GM12891 (cell line): ENCODE data around the gene DMD.
"Not testable (repeated sequence)": the region's sequence is repeated elsewhere in the genome, so short reads cannot be mapped to it uniquely, and the experiment has no call there.

ENCODE experiments used
- DNase-seq: peaks from one replicate; pipeline ENCODE4 v3.0.0; 2011; ENCODE audit warnings: low spot score; ENCODE audit not compliant: insufficient read length
- FAIRE-seq: peaks from 2 replicates; lab custom pipeline; 2011; peaks lifted over from hg19 to GRCh38; lab: Jason Lieb, UNC
- PAX5 ChIP-seq: IDR thresholded peaks from 2 replicates; pipeline ENCODE4 v1.6.1; 2011; ENCODE audit warnings: low read length, moderate library complexity, mild to moderate bottlenecking; ENCODE audit not compliant: insufficient read depth, severe bottlenecking
- POLR2A ChIP-seq: IDR thresholded peaks from 2 replicates; pipeline ENCODE4 v1.6.1; 2011; ENCODE audit warnings: low read depth, low read length, control low read depth
- POLR2AphosphoS5 ChIP-seq: IDR thresholded peaks from 2 replicates; pipeline ENCODE4 v1.6.1; 2011; ENCODE audit warnings: low read depth, low read length, control low read depth
- POU2F2 ChIP-seq: IDR thresholded peaks from 2 replicates; pipeline ENCODE4 v1.6.1; 2011; ENCODE audit warnings: low read depth, mild to moderate bottlenecking, control low read depth, low read length, moderate library complexity
- SPI1 ChIP-seq: IDR thresholded peaks from 2 replicates; pipeline ENCODE4 v1.6.1; 2011; ENCODE audit warnings: low read depth, low read length, control low read depth
- TAF1 ChIP-seq: IDR thresholded peaks from 2 replicates; pipeline ENCODE4 v1.6.1; 2011; ENCODE audit warnings: low read depth, low read length, control low read depth

DMD gene

GRCh38 chrX:31932769-31933168 is 1278.6 kb downstream of the DMD start:
- no peak for TF ChIP-seq POLR2AphosphoS5
- TF ChIP-seq SPI1, result no peak
- TF ChIP-seq POU2F2, result no peak
- TF ChIP-seq TAF1, result no peak
- TF ChIP-seq POLR2A, result no peak
- TF ChIP-seq PAX5, result no peak
- DNase-seq, result no peak
- no peak for FAIRE-seq

DNA sequence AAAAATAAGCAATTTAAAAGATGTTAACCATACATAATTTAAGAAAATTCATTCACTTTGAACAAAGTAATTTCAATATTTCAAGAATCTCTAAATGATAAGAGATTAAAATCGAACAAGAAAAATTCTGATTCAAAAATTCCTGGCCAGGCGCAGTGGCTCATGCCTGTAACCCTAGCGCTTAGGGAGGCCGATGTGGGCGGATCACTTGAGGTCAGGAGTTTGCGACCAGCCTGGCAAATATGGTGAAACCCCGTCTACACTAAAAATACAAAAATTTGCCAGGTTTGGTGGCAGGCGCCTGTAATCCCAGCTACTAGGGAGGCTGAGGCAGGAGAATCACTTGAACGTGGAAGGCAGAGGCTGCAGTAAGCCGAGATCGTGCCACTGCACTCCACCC is 1279.0 kb downstream of the DMD start:
- FAIRE-seq, DNase-seq: not testable (repeated sequence)

- DNase-seq, result no peak
- TF ChIP-seq SPI1, result no peak
- no peak for TF ChIP-seq POLR2AphosphoS5
- no peak for TF ChIP-seq TAF1
- no peak for TF ChIP-seq PAX5
- TF ChIP-seq POU2F2, result no peak
- no peak for FAIRE-seq
Observed at GRCh38 chrX:31931225-31931624, 1280.1 kb downstream of the DMD start.

- FAIRE-seq, result no peak
- no peak for TF ChIP-seq PAX5
- no peak for TF ChIP-seq POU2F2
- no peak for TF ChIP-seq TAF1
- TF ChIP-seq POLR2A, result no peak
- no peak for TF ChIP-seq POLR2AphosphoS5
- TF ChIP-seq SPI1, result no peak
- DNase-seq, result no peak
Observed at GRCh38 chrX:31929366-31929765, 1282.0 kb downstream of the DMD start.

GRCh38 chrX:31921236-31921635 is 1290.1 kb downstream of the DMD start:
- DNase-seq (no peak), FAIRE-seq (no peak)
- TF ChIP-seq PAX5, result no peak
- TF ChIP-seq POLR2AphosphoS5, result no peak
- no peak for TF ChIP-seq TAF1
- TF ChIP-seq POLR2A, result no peak
- no peak for TF ChIP-seq POU2F2
- TF ChIP-seq SPI1, result no peak

- FAIRE-seq, result no peak
- no peak for DNase-seq
Observed at GRCh38 chrX:31909850-31910572, 1301.3 kb downstream of the DMD start.

GRCh38 chrX:31894152-31894551 is 1317.2 kb downstream of the DMD start:
- TF ChIP-seq POU2F2 (no peak), POLR2AphosphoS5 (no peak), PAX5 (no peak), TAF1 (no peak), SPI1 (no peak), POLR2A (no peak)
- DNase-seq (no peak), FAIRE-seq (no peak)

More at GRCh38 chrX:31909850-31910572, 1301.3 kb downstream of the DMD start:
- TF ChIP-seq SPI1, result no peak
- TF ChIP-seq POU2F2, result no peak
- no peak for TF ChIP-seq PAX5
- no peak for TF ChIP-seq POLR2AphosphoS5
- no peak for TF ChIP-seq POLR2A
- no peak for TF ChIP-seq TAF1

DNA sequence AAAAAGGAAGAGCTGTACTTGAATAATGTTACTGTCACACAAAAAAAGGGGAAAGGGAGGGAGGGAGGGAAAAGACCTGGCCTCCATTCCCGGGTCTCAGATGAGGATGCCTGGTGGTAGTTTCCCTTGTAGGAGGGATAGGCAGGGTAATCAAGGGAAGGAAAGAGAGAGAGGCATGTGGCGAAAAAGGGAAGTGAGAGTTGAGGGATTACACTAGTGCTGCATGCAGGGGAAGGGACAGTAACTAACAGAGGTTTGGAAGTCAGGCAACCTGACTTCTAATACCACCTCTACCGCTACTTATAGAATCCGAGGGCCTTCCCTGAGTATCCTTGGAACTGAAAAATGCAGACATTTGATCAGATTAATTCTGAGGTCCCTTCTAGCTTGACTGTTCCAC is 1317.8 kb downstream of the DMD start:
- no peak for FAIRE-seq
- no peak for DNase-seq
- no peak for TF ChIP-seq POLR2A
- peak; percentile 77 for TF ChIP-seq SPI1

GRCh38 chrX:31889088-31889487 is 1322.3 kb downstream of the DMD start:
- TF ChIP-seq POLR2AphosphoS5 (no peak), POU2F2 (no peak), POLR2A (no peak), PAX5 (no peak), TAF1 (no peak), SPI1 (no peak)
- DNase-seq (no peak), FAIRE-seq (no peak)

DNA sequence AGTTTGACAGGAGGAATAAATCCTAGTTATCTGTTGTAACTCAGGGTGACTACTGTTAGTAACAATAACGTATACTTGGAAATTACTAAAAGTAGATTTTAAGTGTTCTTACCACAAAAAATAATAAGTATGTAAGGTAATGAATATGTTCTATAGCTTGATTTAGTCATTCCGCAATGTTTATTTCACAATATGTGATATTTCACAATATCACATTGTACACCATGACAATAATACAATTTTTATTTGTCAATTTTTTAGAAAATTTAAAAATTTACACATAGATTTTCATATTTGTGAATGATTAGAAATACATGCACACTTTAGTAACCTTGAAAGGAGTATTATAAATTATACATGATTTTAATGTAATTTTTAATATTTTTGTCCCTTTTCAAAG is 1326.8 kb downstream of the DMD start:
- TF ChIP-seq SPI1 (no peak), PAX5 (no peak), POLR2A (no peak), TAF1 (no peak), POLR2AphosphoS5 (no peak), POU2F2 (no peak)
- DNase-seq, result no peak
- FAIRE-seq, result no peak

DNA sequence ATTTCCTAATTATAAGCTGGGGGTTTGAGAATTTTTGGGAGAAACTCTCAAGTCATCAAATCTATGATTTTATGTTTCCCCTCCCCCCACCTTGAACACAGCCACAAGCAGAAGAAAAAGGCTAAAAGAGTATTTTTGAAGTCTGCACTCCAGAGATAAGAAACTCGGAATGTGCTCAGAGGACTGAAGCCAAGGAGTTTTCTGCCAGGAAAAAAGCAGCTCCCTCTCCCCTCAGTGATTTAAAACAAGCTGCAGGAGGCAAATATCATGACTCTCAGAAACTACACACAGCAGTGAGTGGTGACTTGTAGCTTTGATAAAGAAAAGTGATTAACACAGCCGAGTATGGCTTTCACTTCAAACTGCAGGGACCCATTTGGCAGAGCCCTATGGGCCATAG is 1339.3 kb downstream of the DMD start:
- TF ChIP-seq TAF1, result no peak
- TF ChIP-seq SPI1, result no peak
- TF ChIP-seq POLR2A, result no peak
- no peak for DNase-seq
- FAIRE-seq, result no peak
